Measurements from ENCODE around the gene DTNB.

The DTNB gene

DNA sequence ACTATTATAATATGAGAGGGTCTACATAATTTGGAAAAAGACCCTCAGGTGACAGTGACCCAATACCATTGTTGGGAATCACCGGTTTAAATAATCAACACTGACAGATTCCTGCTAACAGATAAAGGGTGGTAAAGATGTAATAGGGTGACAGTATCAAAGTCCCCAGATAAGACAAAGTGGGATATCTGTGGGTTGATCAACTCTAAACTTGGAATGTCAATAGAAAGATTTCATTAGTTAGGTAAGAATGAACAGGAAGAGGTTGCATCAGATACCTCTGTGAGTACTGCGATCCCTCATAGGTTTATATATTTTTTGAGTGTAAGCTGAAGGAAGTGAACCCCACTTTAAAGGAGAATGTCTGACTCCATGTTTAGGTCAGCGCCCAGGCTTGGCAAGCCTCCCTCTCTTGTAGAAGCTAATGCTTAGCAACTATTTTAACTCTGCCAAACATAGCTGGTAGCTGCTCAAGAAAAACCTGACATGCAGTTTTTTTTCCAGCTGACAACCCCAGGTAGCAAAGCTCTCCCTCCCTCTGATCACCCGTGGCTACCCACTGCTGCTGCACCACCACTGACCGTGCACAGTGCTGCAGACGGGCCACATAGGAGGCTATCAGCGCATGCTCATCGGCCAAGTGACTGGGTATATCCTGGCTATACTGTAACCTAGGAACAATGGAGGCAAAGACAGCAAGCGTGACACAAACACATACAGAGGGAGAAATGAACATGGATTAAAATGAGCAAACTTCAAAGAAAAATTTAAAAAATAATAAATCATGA lies 218.4 kb downstream of the DTNB start:
- no peak for DNase-seq (ENCODE audit: low read depth)

DNA sequence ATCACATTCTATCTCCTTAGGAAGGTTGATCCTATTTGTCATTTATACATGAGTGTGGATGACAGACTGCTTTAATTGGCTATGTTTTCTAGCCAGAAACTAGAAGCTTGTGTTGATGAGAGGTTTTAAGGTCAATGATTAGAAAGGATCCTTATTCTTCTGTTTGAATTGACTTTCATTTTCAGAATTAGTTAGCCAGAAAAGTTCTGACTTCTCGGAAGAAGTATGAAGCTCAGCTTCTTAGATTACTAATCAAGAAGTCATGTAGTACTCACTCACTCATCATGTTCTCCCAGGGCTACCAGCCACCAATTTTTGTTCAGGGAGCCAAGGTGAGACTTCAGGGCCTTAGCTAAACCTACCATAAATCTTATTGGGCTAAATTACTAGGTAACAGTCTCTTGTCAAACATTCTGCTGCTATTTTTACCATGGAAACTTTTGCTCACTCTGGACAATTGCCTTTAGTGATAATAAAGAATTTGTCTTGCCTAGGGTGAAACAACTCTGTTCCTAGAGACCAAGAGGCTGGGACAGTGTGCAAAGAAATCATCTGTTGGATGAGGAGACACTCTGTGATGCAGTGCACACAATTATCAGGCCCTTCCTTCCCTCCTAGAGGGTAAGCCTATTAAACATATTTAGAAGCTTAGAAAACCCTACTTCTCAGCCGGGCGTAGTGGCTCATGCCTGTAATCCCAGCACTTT lies 220.0 kb downstream of the DTNB start:
- DNase-seq (ENCODE audit: low read depth) = no peak

DNA sequence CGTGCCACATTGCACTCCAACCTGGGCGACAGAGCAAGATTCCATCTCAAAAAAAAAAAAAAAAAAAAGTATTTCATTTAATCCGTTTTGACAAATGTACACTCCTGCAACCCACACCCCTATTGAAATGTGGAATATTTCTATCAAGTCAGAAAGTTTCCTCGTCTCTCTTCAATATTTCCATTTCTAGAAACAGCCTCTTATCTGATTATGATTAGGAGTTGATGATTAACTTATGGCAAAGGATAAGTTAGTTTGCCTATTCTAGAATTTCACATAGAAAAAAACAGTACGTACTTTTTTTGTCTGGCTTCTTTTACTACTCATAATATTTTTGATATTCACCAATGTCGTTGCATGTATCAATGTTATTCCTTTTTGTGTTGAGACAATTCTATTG lies 224.6 kb downstream of the DTNB start:
- no peak for DNase-seq (ENCODE audit: low read depth)

DNA sequence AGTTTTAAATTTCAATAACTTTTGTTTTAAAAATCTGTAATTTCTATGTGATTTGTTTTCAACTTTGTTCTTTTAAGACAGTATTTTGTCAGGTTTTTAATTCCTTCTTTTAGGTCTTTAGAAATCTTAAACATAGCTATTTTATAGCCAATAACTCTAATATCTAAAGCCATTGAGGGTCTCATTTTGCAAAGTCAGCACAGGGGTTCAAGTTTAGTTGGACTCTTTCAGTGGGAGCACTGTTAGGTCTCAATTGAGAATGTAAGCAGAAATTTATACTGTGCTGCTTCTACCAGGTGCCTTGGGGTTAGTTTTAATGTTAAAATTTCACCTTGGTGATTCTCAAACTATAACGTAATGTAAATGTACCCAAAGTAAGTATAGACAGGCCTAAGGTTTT lies 226.4 kb downstream of the DTNB start:
- DNase-seq (ENCODE audit: low read depth) = no peak

DNA sequence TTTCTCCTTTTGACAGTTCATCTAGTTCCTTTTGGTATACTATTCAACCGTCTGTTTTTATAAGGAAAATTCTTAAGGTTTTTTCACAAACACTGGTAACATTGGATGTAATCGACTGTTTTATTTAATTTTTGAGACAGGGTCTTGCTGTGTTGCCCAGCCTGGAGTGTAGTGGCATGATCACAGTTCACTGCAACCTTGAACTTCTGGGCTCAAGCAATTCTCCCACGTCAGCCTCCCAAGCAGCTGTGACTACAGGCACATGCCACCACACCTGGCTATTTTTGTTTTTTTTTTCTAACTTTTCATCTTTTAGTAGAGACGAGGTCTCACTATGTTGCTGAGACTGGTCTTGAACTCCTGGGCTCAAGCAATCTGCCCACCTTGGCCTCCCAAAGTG lies 227.3 kb downstream of the DTNB start:
- no peak for DNase-seq (ENCODE audit: low read depth)

DNA sequence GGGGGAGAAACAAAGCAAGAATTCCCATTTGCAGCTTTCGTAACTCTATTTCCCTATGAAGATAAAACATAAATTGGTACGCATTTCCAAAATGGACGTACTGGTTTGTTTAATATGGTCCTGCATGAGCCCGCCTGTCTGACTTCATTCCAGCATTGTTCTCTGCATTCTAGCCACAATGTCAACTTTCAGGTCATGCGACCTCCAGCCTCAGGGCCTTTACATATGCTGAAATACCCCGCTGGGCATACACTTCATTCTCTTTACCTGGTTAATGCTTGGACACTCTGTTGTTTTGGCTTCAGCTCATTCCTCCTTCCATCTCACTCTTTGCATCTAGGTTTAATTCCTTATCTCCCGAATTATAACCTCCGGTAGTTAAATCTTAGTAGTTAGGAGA lies 227.9 kb downstream of the DTNB start:
- DNase-seq (ENCODE audit: low read depth) = no peak

DNA sequence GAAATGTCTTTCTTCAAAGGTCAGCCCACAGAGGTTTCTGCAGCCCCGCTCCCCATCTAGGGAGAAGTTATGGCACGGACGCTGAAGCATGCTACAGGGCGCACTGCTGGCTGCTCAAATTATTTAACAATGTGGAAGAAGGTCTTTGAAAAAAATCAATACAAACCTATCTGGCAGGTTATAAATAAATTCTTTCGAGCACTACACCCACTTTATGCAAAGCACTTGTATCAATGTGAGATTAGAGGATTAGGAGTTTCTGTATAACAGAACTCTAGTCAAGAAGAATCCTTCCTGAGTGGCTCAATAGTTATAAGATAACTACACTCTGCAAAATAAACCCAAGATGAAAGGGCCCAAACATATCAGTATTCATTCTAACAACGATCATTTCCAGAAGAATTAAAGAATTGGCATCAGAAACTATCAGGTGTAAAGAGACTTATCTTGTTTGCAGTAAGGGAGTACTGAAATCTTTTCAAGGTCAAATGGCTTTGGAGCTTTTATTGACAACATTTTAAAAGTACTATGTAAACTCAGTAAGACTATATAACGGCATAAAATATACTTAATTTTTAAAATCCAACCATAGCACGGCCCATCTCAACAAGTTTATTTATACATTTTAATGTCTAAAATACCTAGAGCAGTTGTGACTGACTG lies 228.6 kb downstream of the DTNB start:
- no peak for DNase-seq (ENCODE audit: low read depth)

DNA sequence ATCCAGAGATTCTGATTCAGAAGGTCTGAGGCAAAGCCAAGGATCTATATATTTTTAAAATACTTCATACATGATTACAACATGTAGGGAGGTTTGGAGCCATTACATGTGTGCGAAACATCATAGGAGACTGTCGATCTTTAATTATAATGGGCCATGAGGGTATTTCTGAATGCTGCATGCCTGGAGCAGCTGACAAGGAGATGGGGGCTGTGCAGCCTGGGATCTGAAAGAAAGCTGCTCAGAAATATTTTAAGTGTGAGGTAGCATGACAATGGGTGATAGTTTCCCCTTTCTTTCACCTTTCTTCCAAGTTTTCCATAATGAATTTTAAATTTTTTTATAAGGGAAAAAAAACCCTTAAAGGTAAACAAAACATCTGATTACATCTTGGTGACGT lies 229.6 kb downstream of the DTNB start:
- no peak for DNase-seq (ENCODE audit: low read depth)

DNA sequence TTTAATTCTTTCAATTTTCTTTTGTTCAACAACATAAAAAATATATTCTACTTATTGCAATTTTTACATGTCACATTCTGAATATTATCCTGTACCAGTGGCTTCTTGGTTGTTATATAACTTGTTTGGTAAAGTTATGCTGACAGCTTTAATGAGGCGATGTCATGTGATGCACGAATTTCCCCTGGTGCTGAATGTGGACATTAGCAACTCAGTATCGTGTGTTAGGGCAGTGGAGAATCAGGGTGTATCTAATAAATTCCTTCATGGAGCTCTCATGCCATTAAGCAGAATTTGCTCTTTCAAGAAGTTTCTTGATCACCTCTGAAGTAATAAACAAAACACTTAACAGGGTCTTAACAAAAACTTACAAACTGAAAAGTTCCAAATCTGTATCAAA lies 232.0 kb downstream of the DTNB start:
- no peak for DNase-seq (ENCODE audit: low read depth)

DNA sequence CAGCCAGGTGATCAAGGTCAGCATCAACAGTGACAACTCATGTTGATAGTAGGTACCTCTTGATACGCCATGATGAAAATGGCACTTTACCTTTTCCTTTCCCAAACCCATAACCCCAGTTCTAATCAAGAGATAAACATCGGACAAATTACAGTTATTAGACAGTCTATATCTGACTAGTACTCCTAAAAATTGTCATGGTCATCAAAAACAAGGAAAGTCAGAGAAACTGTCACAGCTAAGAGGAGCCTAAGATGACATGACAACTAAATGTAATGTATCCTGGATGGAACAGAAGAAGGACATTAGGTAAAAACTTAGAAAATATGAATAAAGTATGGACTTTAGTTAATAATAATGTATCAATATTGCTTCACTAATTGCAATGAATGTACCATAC lies 234.6 kb downstream of the DTNB start:
- no peak for DNase-seq (ENCODE audit: low read depth)

DNA sequence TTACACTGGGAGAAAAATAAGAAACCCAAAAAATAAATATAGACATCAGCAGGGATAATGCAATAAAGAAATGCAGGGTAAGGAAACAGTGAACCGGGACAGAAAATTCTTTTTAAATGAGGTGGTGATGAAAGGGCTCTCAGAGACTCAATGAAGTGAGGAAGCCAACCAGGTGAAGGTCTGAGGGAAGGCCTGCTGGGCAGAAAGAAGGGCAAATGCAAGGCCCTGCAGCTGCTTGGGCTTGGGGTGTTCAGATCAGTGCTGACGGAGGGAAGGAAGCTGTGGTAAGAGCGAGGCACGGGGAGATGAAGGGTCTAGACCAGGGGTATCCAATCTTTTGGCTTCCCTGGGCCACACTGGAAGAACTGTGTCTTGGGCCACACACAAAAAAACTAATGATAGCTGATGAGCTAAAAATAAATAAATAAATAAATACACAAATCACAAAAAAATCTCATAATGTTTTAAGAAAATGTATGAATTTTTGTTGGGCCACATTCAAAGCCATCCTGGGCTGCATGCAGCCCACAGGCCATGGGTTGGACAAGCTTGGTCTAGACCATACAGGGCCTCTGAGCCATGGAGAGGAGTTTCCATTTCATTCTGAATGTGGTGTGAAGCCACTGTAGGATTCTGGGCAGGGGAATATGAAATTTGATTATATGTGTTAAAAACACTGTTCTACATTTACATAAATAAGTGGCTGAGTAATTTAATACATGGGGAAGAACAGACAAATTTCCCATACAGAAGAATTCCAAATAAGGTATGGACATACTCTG lies 235.3 kb downstream of the DTNB start:
- no peak for DNase-seq (ENCODE audit: low read depth)

DNA sequence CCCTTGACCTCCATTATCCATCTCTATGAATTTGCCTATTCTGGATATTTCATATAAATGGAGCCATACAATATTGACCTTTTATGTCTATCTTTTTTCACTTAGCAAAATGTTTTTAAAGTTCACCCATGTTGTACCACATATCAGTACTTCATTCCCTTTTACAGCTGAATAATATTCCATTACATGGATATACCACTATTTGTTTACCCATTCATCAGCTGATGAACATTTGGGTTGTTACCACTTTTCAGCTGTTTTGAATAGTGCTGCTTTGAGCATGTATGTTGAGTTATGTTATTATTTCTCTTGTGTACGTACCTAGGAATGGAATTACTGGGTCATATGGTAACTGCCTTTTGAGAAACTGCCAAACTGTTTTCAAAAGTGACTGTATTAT lies 238.0 kb downstream of the DTNB start:
- DNase-seq (ENCODE audit: low read depth) = no peak

DNA sequence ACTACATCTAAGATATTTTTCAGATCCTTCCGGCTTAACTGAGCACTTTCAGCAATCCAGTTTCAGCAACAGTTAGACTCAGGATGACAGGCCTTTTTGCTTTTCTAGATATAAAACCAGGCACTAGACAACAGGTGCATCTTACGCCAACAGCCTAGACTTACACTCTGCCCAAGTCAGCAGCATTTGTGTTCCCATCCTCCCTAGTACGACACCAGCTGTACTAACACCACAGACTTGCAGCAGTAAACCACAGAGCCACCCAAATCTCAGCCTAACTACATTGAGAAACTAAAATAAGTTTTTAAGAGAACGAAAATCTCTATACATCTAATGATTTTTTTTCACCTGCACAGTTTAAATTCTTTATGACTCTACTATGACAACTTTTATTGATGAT lies 241.8 kb downstream of the DTNB start:
- DNase-seq (ENCODE audit: low read depth) = no peak

DNA sequence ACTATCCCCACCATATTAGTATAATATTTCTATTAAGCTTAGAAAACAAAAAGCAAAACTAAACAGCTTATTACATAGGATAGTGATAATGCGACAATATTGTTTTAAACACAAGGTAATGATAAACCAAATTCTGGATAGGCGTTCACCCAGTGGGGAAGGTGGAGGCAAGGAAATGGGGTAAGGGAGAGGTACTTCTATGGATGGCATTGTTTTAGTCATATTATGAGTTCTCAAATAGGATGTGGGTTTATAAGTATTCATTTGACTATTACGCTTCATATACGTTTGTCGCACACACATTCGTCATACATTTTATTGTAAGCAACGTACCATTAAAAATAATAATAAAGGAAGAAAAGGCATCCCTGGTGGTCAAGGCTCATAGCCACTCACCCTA lies 242.8 kb downstream of the DTNB start:
- no peak for DNase-seq (ENCODE audit: low read depth)

DNA sequence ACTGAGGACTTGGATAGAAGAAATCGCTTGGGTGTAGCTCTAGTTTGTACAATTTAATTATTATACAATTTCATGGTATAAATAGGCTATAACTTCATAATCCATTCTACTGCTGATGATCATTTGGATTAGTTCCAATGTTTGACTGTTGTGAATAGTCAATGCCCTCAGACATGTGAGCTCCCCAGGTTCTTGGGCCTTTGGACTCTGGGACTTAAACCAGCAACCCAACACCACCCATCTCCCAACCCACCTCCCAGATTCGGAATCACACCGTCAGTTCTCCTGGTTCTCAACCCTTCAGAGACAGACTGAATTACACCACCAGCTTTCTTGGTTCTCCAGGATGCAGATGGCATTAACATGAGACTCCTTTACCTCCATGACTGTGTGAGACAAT lies 247.1 kb downstream of the DTNB start:
- DNase-seq (ENCODE audit: low read depth) = no peak

DNA sequence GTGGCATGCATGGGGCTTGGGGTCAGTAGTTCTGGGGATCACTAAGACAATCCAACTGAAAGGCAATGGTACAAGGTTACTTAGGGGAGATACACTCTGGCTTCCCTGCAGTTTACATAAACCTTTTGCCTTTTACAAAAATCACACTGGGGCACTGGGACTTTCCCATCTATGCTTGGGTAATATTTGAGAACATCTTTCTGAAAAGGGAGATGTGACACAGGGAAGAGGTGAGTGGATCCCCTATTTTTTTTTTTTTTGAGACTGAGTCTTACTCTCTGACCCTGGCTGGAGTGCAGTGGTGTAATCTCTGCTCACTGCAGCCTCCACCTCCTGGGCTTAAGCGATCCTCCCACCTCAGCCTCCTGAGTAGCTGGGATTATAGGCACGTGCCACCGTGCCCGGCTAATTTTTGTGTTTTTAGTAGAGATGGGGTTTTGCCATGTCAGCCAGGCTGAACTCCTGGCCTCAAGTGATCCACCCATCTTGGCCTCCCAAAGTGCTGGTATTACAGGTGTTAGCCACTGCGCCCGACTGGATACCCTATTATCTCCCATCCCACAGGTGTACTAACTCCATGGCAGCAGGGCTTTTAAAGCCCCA lies 248.8 kb downstream of the DTNB start:
- DNase-seq (ENCODE audit: low read depth) = no peak

DNA sequence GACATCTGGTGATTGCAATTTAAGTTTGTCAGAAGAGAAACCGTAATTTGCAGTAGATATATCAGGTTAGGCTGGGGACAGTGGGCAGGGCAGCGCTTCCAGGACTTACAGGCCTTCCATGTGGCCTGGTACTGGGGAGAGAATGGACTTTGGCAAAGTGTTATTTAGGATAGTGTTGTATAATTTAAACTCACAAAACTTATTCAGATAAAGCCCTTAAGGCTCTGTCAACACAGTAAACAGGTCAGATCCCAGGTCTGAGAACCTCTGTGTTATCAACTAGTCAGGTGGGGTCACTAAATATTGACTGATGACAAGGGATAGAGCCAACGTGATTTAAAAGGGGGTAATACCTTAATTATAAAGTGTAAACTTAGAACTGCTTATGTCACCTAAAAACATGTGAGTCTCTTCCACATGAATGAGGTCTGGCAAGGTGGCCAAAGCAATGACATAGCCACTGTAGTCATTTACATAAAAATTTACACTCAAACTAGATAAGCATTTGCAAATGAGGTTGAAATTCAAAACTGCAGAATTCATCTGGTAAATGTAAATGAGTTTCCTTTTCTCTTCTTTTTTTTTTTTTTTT lies 251.5 kb downstream of the DTNB start:
- DNase-seq (ENCODE audit: low read depth) = no peak

DNA sequence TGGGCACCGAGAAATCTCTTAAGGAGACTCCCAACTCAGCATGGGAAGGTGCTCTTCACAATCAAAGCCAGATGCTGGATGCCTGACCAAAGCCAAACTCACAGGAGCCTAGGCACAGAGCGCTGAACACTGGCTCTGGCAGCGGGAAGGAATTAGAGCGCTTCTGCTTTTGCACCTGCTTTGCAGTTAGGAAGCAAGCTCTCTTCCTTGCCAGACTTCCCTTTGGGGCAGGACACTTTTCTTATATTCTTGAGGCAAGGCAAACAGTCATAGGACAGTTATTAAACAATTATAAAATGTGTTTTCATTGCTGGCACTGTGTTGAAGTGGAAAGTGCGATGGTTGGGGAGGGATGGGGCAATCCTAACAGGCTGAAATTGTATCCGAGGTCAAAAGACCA lies 252.1 kb downstream of the DTNB start:
- DNase-seq (ENCODE audit: low read depth) = no peak

DNA sequence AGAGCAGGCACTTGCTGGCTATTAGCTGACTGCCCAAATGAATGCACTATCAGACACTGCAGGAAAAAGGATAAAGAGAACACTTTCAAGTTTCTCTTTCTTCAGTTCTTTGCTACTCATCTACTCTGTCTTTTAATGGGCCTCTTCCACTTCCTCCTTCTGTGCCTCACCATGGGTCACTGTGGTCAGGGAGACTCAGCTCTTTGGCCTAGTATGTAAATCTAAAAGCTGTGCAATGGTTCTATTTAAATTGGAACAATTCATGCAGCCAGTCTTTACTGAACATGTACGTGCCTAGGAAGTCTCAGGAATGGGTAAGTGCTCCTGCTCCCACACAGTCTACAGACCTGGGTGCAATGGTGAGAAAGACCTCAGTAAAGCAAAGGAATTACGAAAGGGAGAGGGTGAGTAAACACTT lies 252.5 kb downstream of the DTNB start:
- DNase-seq (ENCODE audit: low read depth) = no peak

DNA sequence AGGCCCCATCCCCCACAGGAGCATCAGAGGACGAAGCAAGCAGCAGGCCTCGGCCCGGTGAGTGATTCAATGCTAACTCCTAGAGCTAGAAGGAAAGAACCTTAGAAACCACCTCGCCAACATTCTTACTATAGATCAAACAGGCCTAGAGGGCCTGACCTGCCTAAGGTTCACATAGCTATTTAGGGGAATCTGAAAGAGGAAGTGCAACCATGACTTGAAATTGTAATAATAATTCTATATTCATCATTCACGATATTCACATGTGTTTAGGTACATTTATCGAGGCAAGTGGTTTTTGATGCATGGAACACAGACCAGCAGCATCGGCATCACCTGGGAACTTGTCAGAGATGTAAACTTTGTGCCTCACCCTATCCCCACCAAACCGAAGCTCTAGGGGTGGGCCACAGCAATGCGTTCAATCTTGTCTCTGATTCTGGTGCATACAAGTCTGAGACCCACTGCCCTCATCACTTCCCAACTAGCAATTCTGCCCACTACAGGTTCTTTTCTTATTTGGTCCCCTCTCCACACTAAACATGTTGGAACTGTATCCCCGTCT lies 253.6 kb downstream of the DTNB start:
- DNase-seq (ENCODE audit: low read depth) = no peak

DNA sequence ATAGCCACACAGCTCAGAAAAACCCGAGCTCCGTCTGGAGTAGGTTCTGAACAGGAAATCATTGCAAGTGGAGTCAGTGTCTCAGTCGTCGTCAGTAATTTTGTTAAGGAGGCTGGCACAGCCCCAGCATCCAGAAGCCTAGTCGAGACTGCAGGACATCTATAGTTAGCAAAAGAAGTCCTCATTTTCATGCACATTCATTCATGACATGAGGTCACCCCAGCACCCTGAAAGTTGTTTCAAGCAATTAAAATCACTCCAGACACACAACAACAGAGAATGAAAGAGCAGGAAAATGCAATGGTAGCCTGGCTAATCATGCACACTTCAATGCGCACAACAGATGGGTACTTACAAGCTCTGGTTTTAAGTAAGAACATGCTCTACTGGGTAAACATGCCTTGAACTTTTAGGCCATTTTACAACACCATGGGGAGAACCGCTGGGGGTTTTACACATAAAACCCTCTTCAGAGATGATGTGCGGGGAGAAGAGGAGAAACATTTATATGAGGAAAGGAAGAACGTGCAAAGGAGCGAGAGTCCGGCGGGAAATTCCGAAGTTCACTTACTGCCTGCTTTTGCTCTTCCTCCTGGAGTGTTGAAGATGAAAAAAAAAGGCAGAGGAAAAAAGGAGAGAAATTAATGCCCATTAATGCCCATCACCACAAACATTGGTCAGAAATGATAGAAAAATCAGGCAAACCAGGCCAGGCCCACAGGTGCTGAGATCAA lies 254.3 kb downstream of the DTNB start:
- DNase-seq (ENCODE audit: low read depth) = no peak

All from HS-5 (cell line).